ENCODE measurements around the gene CCDC14.

DNA sequence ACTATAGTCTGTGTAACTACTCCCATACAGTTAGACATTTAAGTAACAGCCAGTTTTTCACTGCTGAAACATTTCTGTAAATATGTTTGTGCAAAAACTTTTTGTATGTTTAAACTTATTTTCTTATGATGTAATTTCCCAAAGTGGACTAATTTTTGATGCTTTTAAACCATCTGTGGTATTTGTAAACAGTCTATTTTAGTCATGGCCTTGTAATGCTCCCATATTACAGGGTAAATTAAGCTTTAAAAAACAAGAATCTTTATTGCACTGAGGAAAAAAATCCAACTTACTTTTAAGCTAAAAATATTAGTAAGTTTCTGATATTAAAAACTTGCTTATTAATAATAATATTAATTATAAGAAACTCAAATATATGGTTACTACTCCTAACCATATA, 13.5 kb downstream of the CCDC14 start:
- TF ChIP-seq ZNF175 (CRISPR knock-in tag; IDR thresholded peaks at IDR 0.05; ENCODE audit: low read depth) (no peak), ZFP36 (IDR thresholded peaks at IDR 0.05; ENCODE audit: low read depth, low read length, partially characterized antibody) (no peak), KAT7 (CRISPR knock-in tag; IDR thresholded peaks at IDR 0.05; ENCODE audit: borderline replicate concordance) (no peak), NCOA1 (IDR thresholded peaks at IDR 0.05; ENCODE audit: low read depth) (no peak), RNF2 (IDR thresholded peaks at IDR 0.05) (no peak), ARID2 (IDR thresholded peaks at IDR 0.05) (no peak), POLR3A (IDR thresholded peaks at IDR 0.05; ENCODE audit: borderline replicate concordance, extremely low read depth, insufficient read depth, insufficient read length) (no peak), MEF2A (IDR thresholded peaks at IDR 0.05; ENCODE audit: control insufficient read depth, low read depth, low read length) (no peak), MXI1 (IDR thresholded peaks at IDR 0.05; ENCODE audit: low read depth, low read length) (no peak), NFXL1 (CRISPR knock-in tag; IDR thresholded peaks at IDR 0.05) (no peak)
- TF ChIP-seq, protein P1, sequence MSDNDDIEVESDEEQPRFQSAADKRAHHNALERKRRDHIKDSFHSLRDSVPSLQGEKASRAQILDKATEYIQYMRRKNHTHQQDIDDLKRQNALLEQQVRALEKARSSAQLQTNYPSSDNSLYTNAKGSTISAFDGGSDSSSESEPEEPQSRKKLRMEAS (CRISPR knock-in tag; IDR thresholded peaks at IDR 0.05), result no peak
- TF ChIP-seq, protein P2, sequence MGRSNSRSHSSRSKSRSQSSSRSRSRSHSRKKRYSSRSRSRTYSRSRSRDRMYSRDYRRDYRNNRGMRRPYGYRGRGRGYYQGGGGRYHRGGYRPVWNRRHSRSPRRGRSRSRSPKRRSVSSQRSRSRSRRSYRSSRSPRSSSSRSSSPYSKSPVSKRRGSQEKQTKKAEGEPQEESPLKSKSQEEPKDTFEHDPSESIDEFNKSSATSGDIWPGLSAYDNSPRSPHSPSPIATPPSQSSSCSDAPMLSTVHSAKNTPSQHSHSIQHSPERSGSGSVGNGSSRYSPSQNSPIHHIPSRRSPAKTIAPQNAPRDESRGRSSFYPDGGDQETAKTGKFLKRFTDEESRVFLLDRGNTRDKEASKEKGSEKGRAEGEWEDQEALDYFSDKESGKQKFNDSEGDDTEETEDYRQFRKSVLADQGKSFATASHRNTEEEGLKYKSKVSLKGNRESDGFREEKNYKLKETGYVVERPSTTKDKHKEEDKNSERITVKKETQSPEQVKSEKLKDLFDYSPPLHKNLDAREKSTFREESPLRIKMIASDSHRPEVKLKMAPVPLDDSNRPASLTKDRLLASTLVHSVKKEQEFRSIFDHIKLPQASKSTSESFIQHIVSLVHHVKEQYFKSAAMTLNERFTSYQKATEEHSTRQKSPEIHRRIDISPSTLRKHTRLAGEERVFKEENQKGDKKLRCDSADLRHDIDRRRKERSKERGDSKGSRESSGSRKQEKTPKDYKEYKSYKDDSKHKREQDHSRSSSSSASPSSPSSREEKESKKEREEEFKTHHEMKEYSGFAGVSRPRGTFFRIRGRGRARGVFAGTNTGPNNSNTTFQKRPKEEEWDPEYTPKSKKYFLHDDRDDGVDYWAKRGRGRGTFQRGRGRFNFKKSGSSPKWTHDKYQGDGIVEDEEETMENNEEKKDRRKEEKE (IDR thresholded peaks at IDR 0.05; ENCODE audit: borderline replicate concordance in 1 of 2, control insufficient read depth in 1 of 2, low read depth in 2 of 2, low read length in 1 of 2), result no peak
- TF ChIP-seq, protein P3, sequence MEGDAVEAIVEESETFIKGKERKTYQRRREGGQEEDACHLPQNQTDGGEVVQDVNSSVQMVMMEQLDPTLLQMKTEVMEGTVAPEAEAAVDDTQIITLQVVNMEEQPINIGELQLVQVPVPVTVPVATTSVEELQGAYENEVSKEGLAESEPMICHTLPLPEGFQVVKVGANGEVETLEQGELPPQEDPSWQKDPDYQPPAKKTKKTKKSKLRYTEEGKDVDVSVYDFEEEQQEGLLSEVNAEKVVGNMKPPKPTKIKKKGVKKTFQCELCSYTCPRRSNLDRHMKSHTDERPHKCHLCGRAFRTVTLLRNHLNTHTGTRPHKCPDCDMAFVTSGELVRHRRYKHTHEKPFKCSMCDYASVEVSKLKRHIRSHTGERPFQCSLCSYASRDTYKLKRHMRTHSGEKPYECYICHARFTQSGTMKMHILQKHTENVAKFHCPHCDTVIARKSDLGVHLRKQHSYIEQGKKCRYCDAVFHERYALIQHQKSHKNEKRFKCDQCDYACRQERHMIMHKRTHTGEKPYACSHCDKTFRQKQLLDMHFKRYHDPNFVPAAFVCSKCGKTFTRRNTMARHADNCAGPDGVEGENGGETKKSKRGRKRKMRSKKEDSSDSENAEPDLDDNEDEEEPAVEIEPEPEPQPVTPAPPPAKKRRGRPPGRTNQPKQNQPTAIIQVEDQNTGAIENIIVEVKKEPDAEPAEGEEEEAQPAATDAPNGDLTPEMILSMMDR (IDR thresholded peaks at IDR 0.05 in 2 of 3, conservative IDR thresholded peaks at IDR 0.05 in 1 of 3; ENCODE audit: insufficient read depth in 2 of 3, low read depth in 1 of 3, low read length in 3 of 3), result no peak
